T-helper 1 cell treated with Interleukin-12 subunit alpha and Interleukin-12 subunit beta and Interleukin-4 antibody, amounts not matched to agents 30 μg/mL and 1 μg/mL, for 36 hours (primary cell): ENCODE results near the gene RPL3.

Experiments used
- H3K27ac Mint-ChIP-seq: one replicate; pipeline ENCODE4 v1.8.0; 2021; ENCODE audit warnings: mild to moderate bottlenecking, mixed read lengths
- H3K27me3 Mint-ChIP-seq: one replicate; pipeline ENCODE4 v1.8.0; 2021; ENCODE audit warnings: low read depth, mixed read lengths
- H3K36me3 Mint-ChIP-seq: one replicate; pipeline ENCODE4 v1.8.0; 2021; ENCODE audit warnings: low read depth, mixed read lengths
- H3K4me1 Mint-ChIP-seq: one replicate; pipeline ENCODE4 v1.8.0; 2021; ENCODE audit warnings: low read depth, mixed read lengths
- H3K4me3 Mint-ChIP-seq: one replicate; pipeline ENCODE4 v1.8.0; 2021; ENCODE audit warnings: mild to moderate bottlenecking, moderate library complexity, mixed read lengths
- H3K9me3 Mint-ChIP-seq: one replicate; pipeline ENCODE4 v1.8.0; 2021; ENCODE audit warnings: mixed read lengths

The RPL3 gene

GRCh38 chr22:39277142-39277607 lies 42.2 kb downstream of the RPL3 start:
- no peaks in the 10 kb centered on the region for H3K36me3 Mint-ChIP-seq
- H3K9me3 Mint-ChIP-seq, result peaks cover 4% of the 10 kb centered on the region
- no peaks in the 10 kb centered on the region for H3K4me1 Mint-ChIP-seq
- H3K27ac Mint-ChIP-seq, result no peak overlapping the region
- peaks cover 15% of the 10 kb centered on the region for H3K27me3 Mint-ChIP-seq
- no peak overlapping the region for H3K4me3 Mint-ChIP-seq

- Mint-ChIP-seq H3K4me3 (no peak overlapping the region), H3K4me1 (no peaks in the 10 kb centered on the region), H3K36me3 (no peaks in the 10 kb centered on the region), H3K27me3 (peaks cover 15% of the 10 kb centered on the region), H3K9me3 (peaks cover 4% of the 10 kb centered on the region), H3K27ac (no peak overlapping the region)
These were observed 42.8 kb downstream of the RPL3 start for GRCh38 chr22:39276440-39277141.

DNA sequence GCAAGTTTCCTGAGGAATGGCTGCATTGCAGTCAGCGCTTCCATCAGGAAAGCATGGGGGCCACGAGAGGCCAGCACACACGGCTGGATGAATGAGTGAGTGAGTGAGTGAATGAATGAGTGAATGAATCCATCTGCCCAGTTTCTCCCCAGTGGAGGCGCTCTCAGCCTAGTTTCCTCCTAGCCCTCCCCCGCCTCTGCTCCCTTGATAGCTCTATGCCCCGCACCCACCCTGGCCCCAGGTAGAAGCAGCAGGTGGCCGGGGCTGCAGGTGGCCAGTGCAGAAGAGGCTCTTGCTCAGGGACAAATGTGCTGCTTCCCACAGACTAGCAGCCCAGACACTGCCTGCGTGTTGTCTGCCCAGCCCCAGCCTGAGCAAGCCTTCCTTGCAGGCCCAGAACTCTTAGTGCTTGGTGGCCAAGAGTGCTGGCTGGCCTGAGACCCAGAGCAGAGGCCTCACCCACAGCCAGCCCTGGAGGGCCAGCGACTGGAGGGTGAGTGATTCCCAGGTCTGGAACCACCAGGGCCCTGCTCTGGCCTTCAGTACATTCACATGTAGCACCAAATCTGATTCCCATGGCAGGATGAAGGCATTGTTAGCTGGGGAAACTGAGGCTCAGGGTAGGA lies 43.5 kb downstream of the RPL3 start:
- Mint-ChIP-seq H3K9me3 (peaks cover 8% of the 10 kb centered on the region), H3K4me3 (no peak overlapping the region), H3K36me3 (no peaks in the 10 kb centered on the region), H3K27ac (no peak overlapping the region), H3K27me3 (peaks cover 15% of the 10 kb centered on the region), H3K4me1 (no peaks in the 10 kb centered on the region)

- H3K4me3 Mint-ChIP-seq, result no peak overlapping the region
- H3K4me1 Mint-ChIP-seq, result no peaks in the 10 kb centered on the region
- peaks cover 8% of the 10 kb centered on the region for H3K9me3 Mint-ChIP-seq
- H3K27ac Mint-ChIP-seq, result no peak overlapping the region
- H3K36me3 Mint-ChIP-seq, result no peaks in the 10 kb centered on the region
- peaks cover 15% of the 10 kb centered on the region for H3K27me3 Mint-ChIP-seq
These were observed 45.2 kb downstream of the RPL3 start for GRCh38 chr22:39273950-39274887.

- Mint-ChIP-seq H3K4me1 (peaks cover 9% of the 10 kb centered on the region), H3K27ac (no peak overlapping the region), H3K4me3 (no peak overlapping the region), H3K9me3 (peaks cover 4% of the 10 kb centered on the region), H3K27me3 (peaks cover 3% of the 10 kb centered on the region), H3K36me3 (peaks cover 1% of the 10 kb centered on the region)
These were observed 48.6 kb downstream of the RPL3 start for GRCh38 chr22:39270792-39271191.

DNA sequence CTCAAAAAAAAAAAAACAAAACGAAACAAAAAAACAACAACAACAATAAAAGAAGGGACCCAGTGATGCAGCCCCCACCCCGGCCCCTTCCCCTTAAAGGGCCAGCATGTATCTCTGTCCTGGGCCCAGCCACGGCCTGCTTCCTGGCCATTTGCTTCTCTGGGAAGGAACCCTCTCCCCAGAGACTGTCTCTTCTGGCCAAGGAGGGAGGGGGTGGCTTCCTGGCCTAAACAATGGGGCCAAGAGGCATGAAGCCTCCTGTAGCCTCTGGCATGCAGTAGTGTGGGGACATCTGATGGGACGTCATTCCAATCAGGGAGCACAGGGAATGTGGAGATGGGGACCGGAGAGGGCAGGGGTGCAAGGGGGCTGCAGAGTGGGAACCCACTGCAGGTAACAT lies 49.1 kb downstream of the RPL3 start:
- H3K27ac Mint-ChIP-seq, result no peak overlapping the region
- H3K4me1 Mint-ChIP-seq, result peaks cover 9% of the 10 kb centered on the region
- H3K36me3 Mint-ChIP-seq, result peaks cover 1% of the 10 kb centered on the region
- no peaks in the 10 kb centered on the region for H3K27me3 Mint-ChIP-seq
- H3K9me3 Mint-ChIP-seq, result peaks cover 4% of the 10 kb centered on the region
- no peak overlapping the region for H3K4me3 Mint-ChIP-seq

- H3K4me1 Mint-ChIP-seq, result peaks cover 12% of the 10 kb centered on the region
- peaks cover 4% of the 10 kb centered on the region for H3K9me3 Mint-ChIP-seq
- H3K27ac Mint-ChIP-seq, result peak overlapping the region; percentile 41
- no peak overlapping the region for H3K4me3 Mint-ChIP-seq
- H3K36me3 Mint-ChIP-seq, result peaks cover 1% of the 10 kb centered on the region
- no peaks in the 10 kb centered on the region for H3K27me3 Mint-ChIP-seq
These were observed 50.2 kb downstream of the RPL3 start for GRCh38 chr22:39269095-39269790.

- Mint-ChIP-seq H3K27me3 (no peaks in the 10 kb centered on the region), H3K27ac (no peak overlapping the region), H3K4me3 (no peak overlapping the region), H3K36me3 (peaks cover 1% of the 10 kb centered on the region), H3K9me3 (peaks cover 4% of the 10 kb centered on the region), H3K4me1 (peaks cover 17% of the 10 kb centered on the region)
These were observed 50.8 kb downstream of the RPL3 start for GRCh38 chr22:39268645-39269044.

DNA sequence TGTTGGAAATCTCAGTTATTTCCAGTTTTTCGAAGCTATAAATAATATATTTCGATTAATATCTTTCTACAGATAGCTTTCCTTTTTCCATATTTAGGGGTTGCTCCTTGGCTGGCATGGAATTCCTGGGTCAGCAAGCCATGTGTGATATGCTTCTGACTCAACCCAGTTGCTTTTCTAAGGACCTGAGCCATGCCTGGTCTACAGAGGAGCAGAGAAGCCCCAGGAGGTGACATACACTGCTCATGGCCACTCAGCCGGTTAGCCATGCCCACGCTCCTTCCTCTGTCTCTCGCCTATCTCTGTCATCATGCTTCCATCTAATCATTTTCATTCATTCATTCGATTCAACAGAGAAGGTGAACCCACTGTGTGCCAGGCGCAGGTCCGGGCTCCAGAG lies 51.4 kb downstream of the RPL3 start:
- Mint-ChIP-seq H3K36me3 (peaks cover 1% of the 10 kb centered on the region), H3K4me3 (no peak overlapping the region), H3K9me3 (peaks cover 4% of the 10 kb centered on the region), H3K27me3 (no peaks in the 10 kb centered on the region), H3K27ac (peak overlapping the region; percentile 67), H3K4me1 (peaks cover 17% of the 10 kb centered on the region)

DNA sequence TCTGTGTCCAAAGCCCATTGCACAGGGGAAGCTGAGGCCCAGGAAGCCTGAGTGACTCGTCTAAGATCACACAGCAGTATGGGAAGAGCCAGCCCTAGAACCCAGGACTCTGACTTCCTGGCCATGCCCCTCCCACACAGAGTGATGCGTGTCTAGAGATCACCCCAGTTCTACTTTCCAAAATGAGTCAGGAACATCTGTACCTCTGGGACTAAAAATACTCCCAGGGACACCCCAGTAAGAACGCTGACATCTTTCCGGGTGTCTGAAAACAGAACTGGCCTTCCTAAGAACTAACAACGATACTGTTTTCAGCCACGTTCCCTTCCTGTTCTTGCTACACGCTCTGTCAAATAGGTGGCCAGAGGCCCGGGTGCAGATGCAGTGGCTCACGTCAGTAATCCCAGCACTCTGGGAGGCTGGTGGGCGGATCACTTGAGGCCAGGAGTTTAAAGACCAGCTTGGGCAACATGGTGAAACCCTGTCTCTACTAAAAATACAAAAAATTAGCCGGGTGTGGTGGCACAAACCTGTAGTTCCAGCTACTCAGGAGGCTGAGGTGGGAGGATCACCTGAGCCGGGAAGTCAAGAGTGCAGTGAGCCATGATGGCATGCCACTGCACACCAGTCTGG lies 52.9 kb downstream of the RPL3 start:
- Mint-ChIP-seq H3K36me3 (peaks cover 1% of the 10 kb centered on the region), H3K27ac (peak overlapping the region; percentile 86), H3K4me1 (peaks cover 17% of the 10 kb centered on the region), H3K27me3 (no peaks in the 10 kb centered on the region), H3K9me3 (peaks cover 15% of the 10 kb centered on the region), H3K4me3 (no peak overlapping the region)

- Mint-ChIP-seq H3K4me3 (no peak overlapping the region), H3K36me3 (peaks cover 1% of the 10 kb centered on the region), H3K4me1 (peaks cover 17% of the 10 kb centered on the region), H3K9me3 (peaks cover 18% of the 10 kb centered on the region), H3K27me3 (no peaks in the 10 kb centered on the region), H3K27ac (peak overlapping the region; percentile 41)
These were observed 54.1 kb downstream of the RPL3 start for GRCh38 chr22:39265143-39265886.

DNA sequence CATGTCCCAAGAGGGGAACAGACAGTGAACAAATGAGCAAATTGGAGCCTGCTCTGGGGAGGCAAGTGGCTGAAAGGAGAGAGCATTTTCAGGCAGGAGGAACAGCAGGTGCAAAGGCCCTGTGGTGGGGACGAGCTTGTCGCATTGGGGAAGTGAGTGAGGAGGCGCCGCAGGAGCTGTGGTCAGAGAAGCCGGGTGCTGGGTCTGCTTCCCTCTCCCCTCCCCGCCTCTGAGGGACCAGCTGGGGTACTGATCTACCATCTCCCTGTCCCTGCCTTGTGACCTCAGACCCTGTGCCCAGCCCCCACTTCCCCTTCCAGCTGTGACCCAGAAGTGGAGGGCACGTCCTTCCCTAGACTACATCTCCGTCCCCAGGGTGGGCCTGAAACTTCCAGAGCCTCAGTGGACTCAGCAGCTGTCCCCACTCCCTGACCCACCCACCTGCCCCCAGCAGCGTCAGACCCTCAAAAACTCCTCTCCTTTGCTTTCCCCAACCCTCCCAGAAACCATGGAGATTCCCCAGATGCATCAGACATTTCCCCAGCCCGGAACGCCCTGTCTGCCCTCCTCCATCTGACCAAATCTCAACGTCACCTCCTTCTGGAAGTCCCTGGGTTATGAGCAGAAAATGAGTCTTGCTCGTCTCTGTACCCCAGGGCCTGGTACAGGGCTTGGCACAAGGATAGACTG lies 54.9 kb downstream of the RPL3 start:
- peaks cover 1% of the 10 kb centered on the region for H3K36me3 Mint-ChIP-seq
- H3K27ac Mint-ChIP-seq, result peak overlapping the region; percentile 42
- peaks cover 18% of the 10 kb centered on the region for H3K9me3 Mint-ChIP-seq
- no peak overlapping the region for H3K4me3 Mint-ChIP-seq
- peaks cover 17% of the 10 kb centered on the region for H3K4me1 Mint-ChIP-seq
- no peaks in the 10 kb centered on the region for H3K27me3 Mint-ChIP-seq
